ELR (cell line): Measurements from ENCODE around the gene CLN3.
"Not testable (repeated sequence)": the region's sequence is repeated elsewhere in the genome, so short reads cannot be mapped to it uniquely, and the experiment has no call there.

Source experiments
- DNase-seq: peaks from one replicate; pipeline ENCODE4 v3.0.0-alpha.2; 2015; ENCODE audit warnings: low read depth

CLN3 gene

GRCh38 chr16:28491970-28492474 lies at the start of gene CLN3:
Gene CLN3, minus strand, starts transcription at chr16:28492074. Its CDS starts 315 bp downstream, at chr16:28491759.
- DNase-seq, result peak; percentile 96

GRCh38 chr16:28540346-28540745 lies 48.5 kb upstream of the CLN3 start:
- no peak for DNase-seq

GRCh38 chr16:28538733-28539596 lies 47.1 kb upstream of the CLN3 start, which contains the start of gene NUPR1:
Gene NUPR1, minus strand, starts transcription at chr16:28538974. Its CDS starts 67 bp downstream, at chr16:28538907.
- peak; percentile 51 for DNase-seq

- no peak for DNase-seq
Measured at GRCh38 chr16:28537964-28538732, 46.3 kb upstream of the CLN3 start.

- DNase-seq, result no peak
Measured at GRCh38 chr16:28537076-28537475, 45.2 kb upstream of the CLN3 start.

GRCh38 chr16:28534542-28535373 lies 42.9 kb upstream of the CLN3 start:
- DNase-seq, result no peak

GRCh38 chr16:28532940-28533647 lies 41.2 kb upstream of the CLN3 start:
- DNase-seq, result no peak

GRCh38 chr16:28531777-28532744 lies 40.2 kb upstream of the CLN3 start:
- no peak for DNase-seq

GRCh38 chr16:28529124-28529523 lies 37.2 kb upstream of the CLN3 start:
- no peak for DNase-seq

- no peak for DNase-seq
Measured at GRCh38 chr16:28528463-28528867, 36.6 kb upstream of the CLN3 start.

- DNase-seq, result no peak
Measured at GRCh38 chr16:28527985-28528384, 36.1 kb upstream of the CLN3 start.

- not testable (repeated sequence) for DNase-seq
Measured at GRCh38 chr16:28527100-28527785, 35.4 kb upstream of the CLN3 start.

- DNase-seq, result no peak
Measured at GRCh38 chr16:28526201-28527099, 34.6 kb upstream of the CLN3 start.

- no peak for DNase-seq
Measured at GRCh38 chr16:28524681-28525171, 32.9 kb upstream of the CLN3 start.

- DNase-seq, result no peak
Measured at GRCh38 chr16:28522792-28523191, 30.9 kb upstream of the CLN3 start.

GRCh38 chr16:28521436-28521835 lies 29.6 kb upstream of the CLN3 start:
- no peak for DNase-seq

GRCh38 chr16:28520672-28521071 lies 28.8 kb upstream of the CLN3 start:
- no peak for DNase-seq

- DNase-seq, result no peak
Measured at GRCh38 chr16:28514246-28514645, 22.4 kb upstream of the CLN3 start.
